Heart left ventricle (tissue), 16 donors: ENCODE measurements around the gene MAPK8IP2. TPM values are rescaled to one million over a fixed set of nuclear protein-coding genes. Genes with fewer than 3 reads are reported as not detected.

Experiments
- ATAC-seq, 4 donors: fragments of 200-7000 bp; cut with Tn5 transposase; one replicate each; pipeline ENCODE4 v1.9.1; 2020 to 2022; ENCODE audit warnings: moderate library complexity in 4 of 4, mild to moderate bottlenecking in 3 of 4, moderate number of reproducible peaks in 1 of 4
- DNase-seq, 5 donors: peaks; one replicate each; pipeline ENCODE4 v3.0.0-alpha.2; 2020
- H3K27ac ChIP-seq, 12 donors: fragments of 200-600 bp; sonication (generic) in 4 of 12; one replicate each; pipeline versions ENCODE4 v1.5.0 to v1.8.0; 2016 to 2022; ENCODE audit warnings: mild to moderate bottlenecking in 2 of 12
- H3K27me3 ChIP-seq, 9 donors: fragments of 200-600 bp; sonication (generic) in 2 of 9; one replicate each; pipeline versions ENCODE4 v1.5.1 to v1.8.0; 2016 to 2022; ENCODE audit warnings: mild to moderate bottlenecking in 3 of 9
- H3K36me3 ChIP-seq, 9 donors: fragments of 200-600 bp; sonication (generic) in 2 of 9; one replicate each; pipeline versions ENCODE4 v1.5.0 to v1.8.0; 2018 to 2022; ENCODE audit warnings: mild to moderate bottlenecking in 2 of 9
- H3K4me1 ChIP-seq, 12 donors: fragments of 200-600 bp; sonication (generic) in 4 of 12; one replicate each; pipeline versions ENCODE4 v1.5.0 to v1.8.0; 2016 to 2022; ENCODE audit warnings: mild to moderate bottlenecking in 3 of 12
- H3K4me3 ChIP-seq, 12 donors: fragments of 200-600 bp; sonication (generic) in 4 of 12; one replicate each; pipeline versions ENCODE4 v1.5.0 to v1.8.0; 2017 to 2022; ENCODE audit warnings: mild to moderate bottlenecking in 9 of 12, moderate library complexity in 4 of 12
- H3K9me3 ChIP-seq, 12 donors: fragments of 200-600 bp; sonication (generic) in 4 of 12; one replicate each; pipeline versions ENCODE4 v1.5.0 to v1.8.0; 2016 to 2022; ENCODE audit warnings: mild to moderate bottlenecking in 1 of 12
- POLR2A ChIP-seq, 2 donors: fragments of 450-650 bp; IDR thresholded peaks; one replicate each; pipeline ENCODE4 v1.6.1; 2017; ENCODE audit warnings: antibody characterized with exemption in 2 of 2, mild to moderate bottlenecking in 2 of 2, moderate library complexity in 2 of 2
- intact Hi-C, 10 donors: fragments of 100-400 bp; cut with DNase I; formaldehyde crosslinking; loops; one replicate each; pipeline versions ENCODE4 v1.11.1 to v1.14.2; 2022
- polyA plus RNA-seq, 2 donors: library from polyadenylated mRNA; stranded (reverse); fragments of 200-250 nt; gene quantifications; one replicate each; pipeline ENCODE4 v1.2.3, GENCODE V29; 2013
- total RNA-seq, 9 donors: library from RNA; depleted of rRNA in 2 of 9; stranded (reverse); fragments of >200 nt in 2 of 9; fragmentation: NEBNext Ultra II Directional in 3 of 9; extraction: Animal tissue kit (Norgen Biotek cat#: 25700) in 3 of 9; gene quantifications; one replicate each; pipeline versions ENCODE4 v1.1.0 to v1.2.4, GENCODE V29; 2016 to 2023
- TF ChIP-seq, protein P1 (sequence below), 12 donors: fragments of 200-600 bp; sonication (generic) in 4 of 12; IDR thresholded peaks; one replicate each; pipeline versions ENCODE4 v1.5.0 to v1.8.0; 2018 to 2022; ENCODE audit warnings: antibody characterized with exemption in 12 of 12, mild to moderate bottlenecking in 5 of 12
- donor health status: ischemic (EF 13 %, LVEDD 7.1; RV severe dilation, severe dysfunction).
- donor health status: healthy with polysubstance abuse.
- donor health status: DM: no; HTN: yes; CAD: no.
- donor health status: DM: no; HTN: no; CAD: no.
- donor health status: ischemic (EF 25% LVEDD 6.9; RV normal size, moderate dysfunction).
- donor health status: ischemic (EF 25% LVEDD 5.7; RV mildly dilated, moderate dysfunction).
- donor health status: healthy.
- donor health status: DM: yes; HTN: yes; CAD: no.
- donor health status: ischemic (EF 35%, LVEDD 5.7; RV mildly dilated, moderate dysfunction).
- donor health status: nonischemic (EF 11% LVEDD 7.7; RV severe dilation, severe dysfunction).
- donor health status: DM: yes; HTN: yes; CAD: no.
- donor health status: PGD.
- donor health status: ischemic (EF 29% LVEDD 5.4; RV normal size, mild dysfunction).
- donor health status: nonischemic (EF 23%, LVEDD 6.1; RV moderate dilation, normal function).

Gene MAPK8IP2
- total and polyA plus RNA-seq, 11 donors: 0.09 to 0.79 (median 0.25) TPM

DNA sequence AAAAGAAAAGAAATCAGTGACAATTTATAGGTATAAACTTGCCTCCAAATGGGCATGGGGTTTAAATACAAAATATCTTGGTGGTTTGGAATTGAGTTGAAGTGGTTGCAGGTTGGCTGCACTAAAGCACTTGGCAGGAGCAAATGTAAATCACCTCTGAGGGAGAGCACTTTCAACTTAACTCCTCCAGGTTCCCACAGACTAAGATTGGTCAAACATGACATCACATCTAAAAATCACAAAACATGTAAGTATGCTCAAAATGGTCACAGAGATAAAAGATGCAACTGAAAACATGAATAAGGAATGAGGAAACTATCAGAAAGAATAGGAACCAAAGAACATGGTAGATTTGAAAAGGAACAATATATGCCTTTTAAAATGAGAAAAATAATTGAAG is 59.7 kb downstream of the MAPK8IP2 start:
- no peak for TF ChIP-seq POLR2A (IDR thresholded peaks at IDR 0.05)
- TF ChIP-seq, protein P1, sequence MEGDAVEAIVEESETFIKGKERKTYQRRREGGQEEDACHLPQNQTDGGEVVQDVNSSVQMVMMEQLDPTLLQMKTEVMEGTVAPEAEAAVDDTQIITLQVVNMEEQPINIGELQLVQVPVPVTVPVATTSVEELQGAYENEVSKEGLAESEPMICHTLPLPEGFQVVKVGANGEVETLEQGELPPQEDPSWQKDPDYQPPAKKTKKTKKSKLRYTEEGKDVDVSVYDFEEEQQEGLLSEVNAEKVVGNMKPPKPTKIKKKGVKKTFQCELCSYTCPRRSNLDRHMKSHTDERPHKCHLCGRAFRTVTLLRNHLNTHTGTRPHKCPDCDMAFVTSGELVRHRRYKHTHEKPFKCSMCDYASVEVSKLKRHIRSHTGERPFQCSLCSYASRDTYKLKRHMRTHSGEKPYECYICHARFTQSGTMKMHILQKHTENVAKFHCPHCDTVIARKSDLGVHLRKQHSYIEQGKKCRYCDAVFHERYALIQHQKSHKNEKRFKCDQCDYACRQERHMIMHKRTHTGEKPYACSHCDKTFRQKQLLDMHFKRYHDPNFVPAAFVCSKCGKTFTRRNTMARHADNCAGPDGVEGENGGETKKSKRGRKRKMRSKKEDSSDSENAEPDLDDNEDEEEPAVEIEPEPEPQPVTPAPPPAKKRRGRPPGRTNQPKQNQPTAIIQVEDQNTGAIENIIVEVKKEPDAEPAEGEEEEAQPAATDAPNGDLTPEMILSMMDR (IDR thresholded peaks at IDR 0.05): no peak
- DNase-seq: no peak
- Histone ChIP-seq H3K36me3 (no peaks in the 10 kb centered on the region), H3K4me3 (no peak overlapping the region), H3K9me3 (no peaks in the 10 kb centered on the region), H3K27ac (no peak overlapping the region), H3K4me1 (peaks cover 0 to 35% (median 11%) of the 10 kb centered on the region in 12 donors), H3K27me3 (peaks cover 0 to 7% (median 0%) of the 10 kb centered on the region in 9 donors)
- intact Hi-C loops: no loop called here
- ATAC-seq: no peak

Other genes with a start within 250 kb of the MAPK8IP2 start
- gene SBF1, start 125.8 kb upstream of the MAPK8IP2 start, total RNA-seq: 10 to 100 TPM; 44.9 to 91.8 (median 63.2) TPM
- 10 to 100 TPM; 38.2 to 63.8 TPM for gene SBF1, start 125.8 kb upstream of the MAPK8IP2 start, polyA plus RNA-seq
- gene ADM2, start 119.2 kb upstream of the MAPK8IP2 start, total RNA-seq: under 1 TPM in 3 of 9 donors, not detected in 6; 0.04 to 0.67 (median 0.19) TPM
- gene ADM2, start 119.2 kb upstream of the MAPK8IP2 start, polyA plus RNA-seq: under 1 TPM in 1 of 2 donors, not detected in 1; 0.22 TPM
- gene MIOX, start 113.9 kb upstream of the MAPK8IP2 start, total RNA-seq: not detected
- not detected for gene MIOX, start 113.9 kb upstream of the MAPK8IP2 start, polyA plus RNA-seq
- 10 to 100 TPM; 20.9 to 46.5 (median 32.1) TPM for gene LMF2, start 93.1 kb upstream of the MAPK8IP2 start, total RNA-seq
- gene LMF2, start 93.1 kb upstream of the MAPK8IP2 start, polyA plus RNA-seq: 10 to 100 TPM; 22.6 to 34.8 TPM
- gene NCAPH2, start 92.6 kb upstream of the MAPK8IP2 start, total RNA-seq: 10 to 100 TPM; 24.7 to 34.5 (median 27.9) TPM
- gene NCAPH2, start 92.6 kb upstream of the MAPK8IP2 start, polyA plus RNA-seq: 10 to 100 TPM; 33.9 to 43.3 TPM
- 1 to 10 TPM in 2 of 9 donors, under 1 TPM in 2, not detected in 5; 0.67 to 2.6 (median 0.94) TPM for gene SCO2, start 75.2 kb upstream of the MAPK8IP2 start, total RNA-seq
- 1 to 10 TPM in 1 of 2 donors, not detected in 1; 2.0 TPM for gene SCO2, start 75.2 kb upstream of the MAPK8IP2 start, polyA plus RNA-seq
- gene TYMP, start 70.8 kb upstream of the MAPK8IP2 start, total RNA-seq: 100 to 1,000 TPM in 1 of 9 donors, 10 to 100 TPM in 6, 1 to 10 TPM in 2; 8.3 to 198 (median 21.7) TPM
- 10 to 100 TPM; 11.8 to 45.1 TPM for gene TYMP, start 70.8 kb upstream of the MAPK8IP2 start, polyA plus RNA-seq
- 1 to 10 TPM in 1 of 9 donors, under 1 TPM in 3, not detected in 5; 0.08 to 1.3 (median 0.14) TPM for gene KLHDC7B, start 54.9 kb upstream of the MAPK8IP2 start, total RNA-seq
- under 1 TPM in 1 of 2 donors, not detected in 1; 0.08 TPM for gene KLHDC7B, start 54.9 kb upstream of the MAPK8IP2 start, polyA plus RNA-seq
- gene SYCE3, start 37.9 kb upstream of the MAPK8IP2 start, total RNA-seq: not detected
- gene SYCE3, start 37.9 kb upstream of the MAPK8IP2 start, polyA plus RNA-seq: not detected
- gene CPT1B, start 22.4 kb upstream of the MAPK8IP2 start, total RNA-seq: 100 to 1,000 TPM; 115 to 467 (median 306) TPM
- gene CPT1B, start 22.4 kb upstream of the MAPK8IP2 start, polyA plus RNA-seq: 100 to 1,000 TPM in 1 of 2 donors, 10 to 100 TPM in 1; 51.4 to 267 TPM
- gene CHKB, start 17.9 kb upstream of the MAPK8IP2 start, total RNA-seq: 10 to 100 TPM; 23.3 to 54.6 (median 35.6) TPM
- gene CHKB, start 17.9 kb upstream of the MAPK8IP2 start, polyA plus RNA-seq: 10 to 100 TPM; 16.7 to 77.1 TPM
- gene ARSA, start 27.4 kb downstream of the MAPK8IP2 start, total RNA-seq: 10 to 100 TPM; 19.1 to 40.5 (median 27.2) TPM
- gene ARSA, start 27.4 kb downstream of the MAPK8IP2 start, polyA plus RNA-seq: 10 to 100 TPM; 16.7 to 25.0 TPM
- gene SHANK3, start 72.0 kb downstream of the MAPK8IP2 start, total RNA-seq: 10 to 100 TPM; 11.3 to 36.0 (median 21.9) TPM
- gene SHANK3, start 72.0 kb downstream of the MAPK8IP2 start, polyA plus RNA-seq: 10 to 100 TPM; 14.9 to 23.2 TPM
- gene ACR, start 137.4 kb downstream of the MAPK8IP2 start, total RNA-seq: 1 to 10 TPM in 2 of 9 donors, under 1 TPM in 5, not detected in 2; 0.35 to 1.2 (median 0.50) TPM
- under 1 TPM; 0.12 to 0.53 TPM for gene ACR, start 137.4 kb downstream of the MAPK8IP2 start, polyA plus RNA-seq
- gene RABL2B, start 182.8 kb downstream of the MAPK8IP2 start, total RNA-seq: 10 to 100 TPM in 1 of 9 donors, 1 to 10 TPM in 8; 3.8 to 12.7 (median 6.4) TPM
- gene RABL2B, start 182.8 kb downstream of the MAPK8IP2 start, polyA plus RNA-seq: 1 to 10 TPM; 6.7 to 9.1 TPM